ENCODE measurements around the gene FAAP20. TPM values are rescaled to one million over a fixed set of nuclear protein-coding genes. Genes with fewer than 3 reads are reported as not detected.

The FAAP20 gene
- total RNA-seq, 1 experiment from 2014 or later, result 133 TPM

DNA sequence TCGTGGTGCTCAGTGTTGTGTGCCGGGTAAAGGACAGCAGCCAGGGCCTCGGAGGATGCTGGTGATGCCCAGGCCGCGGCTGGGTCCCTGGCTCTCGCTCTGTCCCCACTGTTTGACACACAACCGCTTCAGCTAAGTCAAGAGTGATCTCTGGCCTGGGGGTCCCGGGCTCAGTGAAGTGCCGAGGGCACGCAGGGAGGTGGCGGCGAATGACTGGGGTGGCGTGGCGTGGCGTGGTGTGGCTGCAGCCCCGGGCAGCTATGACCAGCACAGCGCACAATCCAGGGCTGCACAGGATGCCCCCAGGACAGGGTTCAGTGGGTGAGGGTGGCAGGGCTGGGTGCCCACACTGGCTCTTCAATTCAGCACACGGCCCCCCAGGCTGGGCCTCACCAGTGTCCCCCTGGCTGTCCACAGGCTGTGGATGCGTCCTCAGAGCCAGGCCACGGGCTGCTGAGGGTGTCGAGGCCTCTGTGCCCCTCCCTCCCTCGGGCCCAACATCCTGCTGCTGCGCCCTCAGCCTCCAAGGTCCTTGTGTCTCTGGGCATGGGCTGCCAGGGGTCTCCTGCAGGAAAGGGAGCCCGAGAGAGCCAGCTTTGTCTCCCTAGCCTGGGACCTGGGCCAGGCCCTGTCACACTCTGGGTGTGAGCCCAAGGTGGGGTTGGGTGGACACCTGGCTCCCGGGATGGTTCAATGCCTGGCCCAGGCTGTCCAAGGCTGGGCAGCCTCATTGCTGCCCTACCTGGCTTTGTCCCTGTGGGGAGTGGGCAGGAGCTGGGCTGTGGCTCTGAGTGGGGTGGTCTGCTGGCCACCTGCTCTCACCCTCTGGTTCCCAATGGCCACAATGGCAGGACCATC, 21.6 kb upstream of the FAAP20 start:
- no peak for TF ChIP-seq TP53 (CRISPR knock-in tag; IDR thresholded peaks at IDR 0.05)
- TF ChIP-seq ATF1 (CRISPR knock-in tag; IDR thresholded peaks at IDR 0.05), result no peak
- TF ChIP-seq, protein P1, sequence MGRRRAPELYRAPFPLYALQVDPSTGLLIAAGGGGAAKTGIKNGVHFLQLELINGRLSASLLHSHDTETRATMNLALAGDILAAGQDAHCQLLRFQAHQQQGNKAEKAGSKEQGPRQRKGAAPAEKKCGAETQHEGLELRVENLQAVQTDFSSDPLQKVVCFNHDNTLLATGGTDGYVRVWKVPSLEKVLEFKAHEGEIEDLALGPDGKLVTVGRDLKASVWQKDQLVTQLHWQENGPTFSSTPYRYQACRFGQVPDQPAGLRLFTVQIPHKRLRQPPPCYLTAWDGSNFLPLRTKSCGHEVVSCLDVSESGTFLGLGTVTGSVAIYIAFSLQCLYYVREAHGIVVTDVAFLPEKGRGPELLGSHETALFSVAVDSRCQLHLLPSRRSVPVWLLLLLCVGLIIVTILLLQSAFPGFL (CRISPR knock-in tag; IDR thresholded peaks at IDR 0.05; ENCODE audit: borderline replicate concordance), result no peak
- TF ChIP-seq KAT7 (CRISPR knock-in tag; IDR thresholded peaks at IDR 0.05; ENCODE audit: borderline replicate concordance), result no peak
- no peak for TF ChIP-seq CREM (CRISPR knock-in tag; IDR thresholded peaks at IDR 0.05)
- TF ChIP-seq, protein P2, sequence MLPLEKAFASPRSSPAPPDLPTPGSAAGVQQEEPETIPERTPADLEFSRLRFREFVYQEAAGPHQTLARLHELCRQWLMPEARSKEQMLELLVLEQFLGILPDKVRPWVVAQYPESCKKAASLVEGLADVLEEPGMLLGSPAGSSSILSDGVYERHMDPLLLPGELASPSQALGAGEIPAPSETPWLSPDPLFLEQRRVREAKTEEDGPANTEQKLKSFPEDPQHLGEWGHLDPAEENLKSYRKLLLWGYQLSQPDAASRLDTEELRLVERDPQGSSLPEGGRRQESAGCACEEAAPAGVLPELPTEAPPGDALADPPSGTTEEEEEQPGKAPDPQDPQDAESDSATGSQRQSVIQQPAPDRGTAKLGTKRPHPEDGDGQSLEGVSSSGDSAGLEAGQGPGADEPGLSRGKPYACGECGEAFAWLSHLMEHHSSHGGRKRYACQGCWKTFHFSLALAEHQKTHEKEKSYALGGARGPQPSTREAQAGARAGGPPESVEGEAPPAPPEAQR (CRISPR knock-in tag; IDR thresholded peaks at IDR 0.05), result no peak
- TF ChIP-seq ZNF263 (CRISPR knock-in tag; IDR thresholded peaks at IDR 0.05; ENCODE audit: low read depth), result no peak
- TF ChIP-seq, protein P3, sequence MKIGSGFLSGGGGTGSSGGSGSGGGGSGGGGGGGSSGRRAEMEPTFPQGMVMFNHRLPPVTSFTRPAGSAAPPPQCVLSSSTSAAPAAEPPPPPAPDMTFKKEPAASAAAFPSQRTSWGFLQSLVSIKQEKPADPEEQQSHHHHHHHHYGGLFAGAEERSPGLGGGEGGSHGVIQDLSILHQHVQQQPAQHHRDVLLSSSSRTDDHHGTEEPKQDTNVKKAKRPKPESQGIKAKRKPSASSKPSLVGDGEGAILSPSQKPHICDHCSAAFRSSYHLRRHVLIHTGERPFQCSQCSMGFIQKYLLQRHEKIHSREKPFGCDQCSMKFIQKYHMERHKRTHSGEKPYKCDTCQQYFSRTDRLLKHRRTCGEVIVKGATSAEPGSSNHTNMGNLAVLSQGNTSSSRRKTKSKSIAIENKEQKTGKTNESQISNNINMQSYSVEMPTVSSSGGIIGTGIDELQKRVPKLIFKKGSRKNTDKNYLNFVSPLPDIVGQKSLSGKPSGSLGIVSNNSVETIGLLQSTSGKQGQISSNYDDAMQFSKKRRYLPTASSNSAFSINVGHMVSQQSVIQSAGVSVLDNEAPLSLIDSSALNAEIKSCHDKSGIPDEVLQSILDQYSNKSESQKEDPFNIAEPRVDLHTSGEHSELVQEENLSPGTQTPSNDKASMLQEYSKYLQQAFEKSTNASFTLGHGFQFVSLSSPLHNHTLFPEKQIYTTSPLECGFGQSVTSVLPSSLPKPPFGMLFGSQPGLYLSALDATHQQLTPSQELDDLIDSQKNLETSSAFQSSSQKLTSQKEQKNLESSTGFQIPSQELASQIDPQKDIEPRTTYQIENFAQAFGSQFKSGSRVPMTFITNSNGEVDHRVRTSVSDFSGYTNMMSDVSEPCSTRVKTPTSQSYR (CRISPR knock-in tag; IDR thresholded peaks at IDR 0.05), result no peak
- TF ChIP-seq ZNF219 (CRISPR knock-in tag; IDR thresholded peaks at IDR 0.05; ENCODE audit: borderline replicate concordance), result no peak
- ATAC-seq, result no peak
- no peak overlapping the region for H3K27ac Mint-ChIP-seq
- H3K9me3 Mint-ChIP-seq, result no peaks in the 10 kb centered on the region
- no peaks in the 10 kb centered on the region; the same call in 1 of the 2 replicates for H3K27me3 Mint-ChIP-seq (ENCODE audit: low read depth)
- DNase-seq (ENCODE audit: low spot score), result no peak
- H3K36me3 Mint-ChIP-seq, result no peaks in the 10 kb centered on the region
- ChIA-PET POLR2A (no interaction called here), CTCF (interaction anchor here (1.4 kb wide), 1 partner anchor 42 kb away, joined by 3 read pairs; no protein-coding TSS in a partner anchor)
- H3K4me1 Mint-ChIP-seq, result 0 out of 2 replicates have a peak, but pooled peaks cover 3% of the 10 kb centered on the region
- H3K4me3 Mint-ChIP-seq, result no peak overlapping the region

DNA sequence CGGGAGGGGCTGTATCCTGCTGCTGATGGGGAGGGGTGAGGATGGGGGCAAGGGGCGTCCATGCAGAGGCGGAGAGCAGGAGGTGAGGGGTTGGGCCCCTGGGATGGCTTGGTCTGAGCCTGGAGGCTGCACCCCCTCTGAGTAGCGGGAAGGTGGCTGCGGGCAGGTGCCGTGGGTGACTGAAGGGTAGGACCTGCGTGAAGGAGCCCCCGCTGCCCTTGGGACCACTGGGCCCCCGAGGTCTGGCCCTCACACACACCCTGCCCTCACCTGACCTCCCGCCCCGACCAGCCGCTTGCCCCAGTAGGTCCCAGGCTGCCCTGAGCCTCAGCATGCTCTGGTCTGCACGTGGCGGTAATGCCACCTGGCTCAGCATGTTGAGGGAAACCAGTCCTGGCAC, 20.8 kb upstream of the FAAP20 start:
- no peaks in the 10 kb centered on the region for H3K9me3 Mint-ChIP-seq
- ATAC-seq (no peak), DNase-seq (ENCODE audit: low spot score) (no peak)
- ChIA-PET POLR2A (no interaction called here), CTCF (no interaction called here)
- no peak overlapping the region for H3K27ac Mint-ChIP-seq
- no peak for TF ChIP-seq GTF2I (CRISPR knock-in tag; conservative IDR thresholded peaks at IDR 0.05)
- TF ChIP-seq, protein P4, sequence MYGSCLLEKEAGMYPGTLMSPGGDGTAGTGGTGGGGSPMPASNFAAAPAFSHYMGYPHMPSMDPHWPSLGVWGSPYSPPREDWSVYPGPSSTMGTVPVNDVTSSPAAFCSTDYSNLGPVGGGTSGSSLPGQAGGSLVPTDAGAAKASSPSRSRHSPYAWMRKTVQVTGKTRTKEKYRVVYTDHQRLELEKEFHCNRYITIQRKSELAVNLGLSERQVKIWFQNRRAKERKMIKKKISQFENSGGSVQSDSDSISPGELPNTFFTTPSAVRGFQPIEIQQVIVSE (CRISPR knock-in tag; IDR thresholded peaks at IDR 0.05; ENCODE audit: borderline replicate concordance), result no peak
- H3K4me1 Mint-ChIP-seq, result 0 out of 2 replicates have a peak, but pooled peaks cover 3% of the 10 kb centered on the region
- H3K27me3 Mint-ChIP-seq (ENCODE audit: low read depth), result no peaks in the 10 kb centered on the region; the same call in 1 of the 2 replicates
- H3K36me3 Mint-ChIP-seq, result no peaks in the 10 kb centered on the region
- H3K4me3 Mint-ChIP-seq, result no peak overlapping the region

DNA sequence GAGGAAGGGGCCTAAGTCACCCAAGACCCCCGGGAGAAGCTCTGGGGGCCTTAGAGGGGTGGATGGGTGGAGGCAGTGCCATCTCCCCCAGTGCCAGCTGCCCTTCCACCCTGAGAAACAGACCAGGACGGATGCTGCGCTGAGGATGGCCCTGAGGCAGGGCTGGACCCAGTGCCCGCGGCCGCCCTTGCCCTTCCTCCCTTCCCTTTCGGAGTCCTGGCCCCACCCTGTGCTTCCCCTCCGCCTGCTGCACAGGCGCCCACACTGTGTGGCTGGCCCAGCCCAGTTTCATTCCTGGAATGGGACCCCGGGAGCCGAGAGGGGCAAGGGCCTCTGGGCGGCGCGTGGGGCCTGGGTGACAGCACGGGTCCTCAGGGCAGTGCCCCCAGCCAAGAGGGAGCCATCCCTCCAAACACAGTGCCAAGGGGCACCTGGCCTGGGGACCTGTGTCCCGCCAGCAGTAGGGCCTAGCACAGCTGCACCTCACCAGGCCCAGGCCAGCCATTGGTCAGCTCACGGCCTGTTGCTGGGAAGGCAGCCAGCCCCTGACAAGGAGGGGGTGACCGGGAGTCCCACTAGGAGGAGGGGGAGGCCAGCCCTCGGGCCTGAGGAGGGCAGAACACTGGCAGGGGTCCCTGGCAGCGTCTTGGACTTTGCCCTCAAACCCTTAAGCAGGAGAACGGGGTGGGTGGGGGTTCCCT, 20.1 kb upstream of the FAAP20 start:
- ChIA-PET POLR2A (no interaction called here), CTCF (interaction anchor here (0.7 to 0.9 kb wide), 2 partner anchors 97 to 100 kb away, joined by 3 to 5 read pairs; no protein-coding TSS in a partner anchor)
- Mint-ChIP-seq H3K36me3 (no peaks in the 10 kb centered on the region), H3K9me3 (no peaks in the 10 kb centered on the region), H3K4me3 (no peak overlapping the region), H3K4me1 (0 out of 2 replicates have a peak, but pooled peaks cover 3% of the 10 kb centered on the region), H3K27me3 (ENCODE audit: low read depth) (no peaks in the 10 kb centered on the region; the same call in 1 of the 2 replicates), H3K27ac (no peak overlapping the region)
- DNase-seq (ENCODE audit: low spot score), result no peak
- no peak for ATAC-seq
- TF ChIP-seq, protein P5, sequence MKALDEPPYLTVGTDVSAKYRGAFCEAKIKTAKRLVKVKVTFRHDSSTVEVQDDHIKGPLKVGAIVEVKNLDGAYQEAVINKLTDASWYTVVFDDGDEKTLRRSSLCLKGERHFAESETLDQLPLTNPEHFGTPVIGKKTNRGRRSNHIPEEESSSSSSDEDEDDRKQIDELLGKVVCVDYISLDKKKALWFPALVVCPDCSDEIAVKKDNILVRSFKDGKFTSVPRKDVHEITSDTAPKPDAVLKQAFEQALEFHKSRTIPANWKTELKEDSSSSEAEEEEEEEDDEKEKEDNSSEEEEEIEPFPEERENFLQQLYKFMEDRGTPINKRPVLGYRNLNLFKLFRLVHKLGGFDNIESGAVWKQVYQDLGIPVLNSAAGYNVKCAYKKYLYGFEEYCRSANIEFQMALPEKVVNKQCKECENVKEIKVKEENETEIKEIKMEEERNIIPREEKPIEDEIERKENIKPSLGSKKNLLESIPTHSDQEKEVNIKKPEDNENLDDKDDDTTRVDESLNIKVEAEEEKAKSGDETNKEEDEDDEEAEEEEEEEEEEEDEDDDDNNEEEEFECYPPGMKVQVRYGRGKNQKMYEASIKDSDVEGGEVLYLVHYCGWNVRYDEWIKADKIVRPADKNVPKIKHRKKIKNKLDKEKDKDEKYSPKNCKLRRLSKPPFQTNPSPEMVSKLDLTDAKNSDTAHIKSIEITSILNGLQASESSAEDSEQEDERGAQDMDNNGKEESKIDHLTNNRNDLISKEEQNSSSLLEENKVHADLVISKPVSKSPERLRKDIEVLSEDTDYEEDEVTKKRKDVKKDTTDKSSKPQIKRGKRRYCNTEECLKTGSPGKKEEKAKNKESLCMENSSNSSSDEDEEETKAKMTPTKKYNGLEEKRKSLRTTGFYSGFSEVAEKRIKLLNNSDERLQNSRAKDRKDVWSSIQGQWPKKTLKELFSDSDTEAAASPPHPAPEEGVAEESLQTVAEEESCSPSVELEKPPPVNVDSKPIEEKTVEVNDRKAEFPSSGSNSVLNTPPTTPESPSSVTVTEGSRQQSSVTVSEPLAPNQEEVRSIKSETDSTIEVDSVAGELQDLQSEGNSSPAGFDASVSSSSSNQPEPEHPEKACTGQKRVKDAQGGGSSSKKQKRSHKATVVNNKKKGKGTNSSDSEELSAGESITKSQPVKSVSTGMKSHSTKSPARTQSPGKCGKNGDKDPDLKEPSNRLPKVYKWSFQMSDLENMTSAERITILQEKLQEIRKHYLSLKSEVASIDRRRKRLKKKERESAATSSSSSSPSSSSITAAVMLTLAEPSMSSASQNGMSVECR (CRISPR knock-in tag; IDR thresholded peaks at IDR 0.05; ENCODE audit: borderline replicate concordance), result no peak
- TF ChIP-seq NR3C1 (CRISPR knock-in tag; conservative IDR thresholded peaks at IDR 0.05; ENCODE audit: low read depth) (no peak), FOXK1 (CRISPR knock-in tag; IDR thresholded peaks at IDR 0.05) (no peak), CREB1 (CRISPR knock-in tag; IDR thresholded peaks at IDR 0.05) (no peak), EMX1 (CRISPR knock-in tag; IDR thresholded peaks at IDR 0.05) (no peak)
- TF ChIP-seq, protein P6, sequence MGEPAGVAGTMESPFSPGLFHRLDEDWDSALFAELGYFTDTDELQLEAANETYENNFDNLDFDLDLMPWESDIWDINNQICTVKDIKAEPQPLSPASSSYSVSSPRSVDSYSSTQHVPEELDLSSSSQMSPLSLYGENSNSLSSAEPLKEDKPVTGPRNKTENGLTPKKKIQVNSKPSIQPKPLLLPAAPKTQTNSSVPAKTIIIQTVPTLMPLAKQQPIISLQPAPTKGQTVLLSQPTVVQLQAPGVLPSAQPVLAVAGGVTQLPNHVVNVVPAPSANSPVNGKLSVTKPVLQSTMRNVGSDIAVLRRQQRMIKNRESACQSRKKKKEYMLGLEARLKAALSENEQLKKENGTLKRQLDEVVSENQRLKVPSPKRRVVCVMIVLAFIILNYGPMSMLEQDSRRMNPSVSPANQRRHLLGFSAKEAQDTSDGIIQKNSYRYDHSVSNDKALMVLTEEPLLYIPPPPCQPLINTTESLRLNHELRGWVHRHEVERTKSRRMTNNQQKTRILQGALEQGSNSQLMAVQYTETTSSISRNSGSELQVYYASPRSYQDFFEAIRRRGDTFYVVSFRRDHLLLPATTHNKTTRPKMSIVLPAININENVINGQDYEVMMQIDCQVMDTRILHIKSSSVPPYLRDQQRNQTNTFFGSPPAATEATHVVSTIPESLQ (CRISPR knock-in tag; IDR thresholded peaks at IDR 0.05), result no peak

Measured in WTC11 (cell line).